Type B pancreatic cell (in vitro differentiated cells): ENCODE results near the gene CATSPERZ. TPM values are rescaled to one million over a fixed set of nuclear protein-coding genes. Genes with fewer than 3 reads are reported as not detected.

Experiments
- DNase-seq: peaks from one replicate; pipeline ENCODE4 v3.0.0; 2021; ENCODE audit warnings: mixed read lengths; ENCODE audit not compliant: unreplicated experiment; ENCODE audit errors: extremely low spot score
- H3K27ac Mint-ChIP-seq: 2 replicates; pipeline ENCODE4 v1.8.0; 2021; ENCODE audit warnings: mild to moderate bottlenecking, mixed read lengths
- H3K27me3 Mint-ChIP-seq: 2 replicates; pipeline ENCODE4 v1.8.0; 2021; ENCODE audit warnings: mixed read lengths
- H3K36me3 Mint-ChIP-seq: 2 replicates; pipeline ENCODE4 v1.8.0; 2021; ENCODE audit warnings: mixed read lengths
- H3K4me1 Mint-ChIP-seq: one replicate; pipeline ENCODE4 v1.8.0; 2021; ENCODE audit warnings: mixed read lengths; ENCODE audit not compliant: unreplicated experiment
- H3K4me3 Mint-ChIP-seq: 2 replicates; pipeline ENCODE4 v1.8.0; 2021; ENCODE audit warnings: mild to moderate bottlenecking, mixed read lengths
- H3K9me3 Mint-ChIP-seq: 2 replicates; pipeline ENCODE4 v1.8.0; 2021; ENCODE audit warnings: mixed read lengths
- CTCF ChIP-seq: fragments of 200-600 bp; sonication (generic); conservative IDR thresholded peaks from 2 replicates; pipeline ENCODE4 v1.5.0; 2021; ENCODE audit warnings: antibody characterized with exemption, mild to moderate bottlenecking
- total RNA-seq: library from RNA; stranded (reverse); gene quantifications from 2 replicates; pipeline ENCODE4 v1.2.1, GENCODE V29; 2021; ENCODE audit warnings: low replicate concordance

CATSPERZ gene
- total RNA-seq, 1 donor from 2014 or later = not detected

- Mint-ChIP-seq H3K4me1 (peaks cover 11% of the 10 kb centered on the region), H3K4me3 (no peak overlapping the region), H3K27me3 (peaks cover 5% of the 10 kb centered on the region), H3K27ac (no peak overlapping the region), H3K36me3 (peaks cover 4% of the 10 kb centered on the region), H3K9me3 (no peaks in the 10 kb centered on the region)
- TF ChIP-seq CTCF = no peak
- DNase-seq = no peak
These were observed 33.8 kb upstream of the CATSPERZ start for GRCh38 chr11:64266339-64266738.

DNA sequence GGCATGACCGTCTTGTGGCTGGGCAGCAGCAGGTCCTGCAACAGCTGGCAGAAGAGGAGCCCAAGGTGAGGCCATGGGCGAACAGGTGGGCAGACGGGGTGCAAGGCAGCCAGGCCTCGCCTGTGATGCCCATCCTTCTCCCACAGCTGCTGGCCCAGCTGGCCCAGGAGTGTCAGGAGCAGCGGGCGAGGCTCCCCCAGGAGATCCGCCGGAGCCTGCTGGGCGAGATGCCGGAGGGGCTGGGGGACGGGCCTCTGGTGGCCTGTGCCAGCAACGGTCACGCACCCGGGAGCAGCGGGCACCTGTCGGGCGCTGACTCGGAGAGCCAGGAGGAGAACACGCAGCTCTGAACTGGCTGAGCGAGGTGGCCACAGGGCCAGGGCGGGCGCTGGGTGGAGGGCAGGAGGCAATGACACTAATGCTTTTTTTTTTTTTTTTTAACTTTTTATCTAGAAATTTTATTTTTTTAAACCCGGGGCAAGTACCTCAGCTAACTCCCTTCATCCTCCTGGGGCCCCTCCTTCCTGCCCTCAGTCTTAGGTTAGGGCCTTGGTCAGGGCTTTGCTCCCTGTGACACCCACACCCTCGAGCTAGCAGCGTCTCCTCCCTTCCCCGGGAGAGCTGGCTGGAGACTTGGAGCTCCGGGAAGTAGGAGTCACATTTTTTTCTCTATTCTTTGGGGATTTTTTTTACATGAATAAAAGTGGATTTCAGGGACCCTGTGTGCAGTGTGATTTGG is 32.8 kb upstream of the CATSPERZ start:
- H3K27me3 Mint-ChIP-seq = peaks cover 5% of the 10 kb centered on the region
- H3K4me3 Mint-ChIP-seq = no peak overlapping the region
- TF ChIP-seq CTCF = no peak
- peaks cover 17% of the 10 kb centered on the region for H3K4me1 Mint-ChIP-seq
- H3K36me3 Mint-ChIP-seq = peaks cover 4% of the 10 kb centered on the region
- DNase-seq = no peak
- H3K27ac Mint-ChIP-seq = peak overlapping the region; percentile 99
- H3K9me3 Mint-ChIP-seq = no peaks in the 10 kb centered on the region

DNA sequence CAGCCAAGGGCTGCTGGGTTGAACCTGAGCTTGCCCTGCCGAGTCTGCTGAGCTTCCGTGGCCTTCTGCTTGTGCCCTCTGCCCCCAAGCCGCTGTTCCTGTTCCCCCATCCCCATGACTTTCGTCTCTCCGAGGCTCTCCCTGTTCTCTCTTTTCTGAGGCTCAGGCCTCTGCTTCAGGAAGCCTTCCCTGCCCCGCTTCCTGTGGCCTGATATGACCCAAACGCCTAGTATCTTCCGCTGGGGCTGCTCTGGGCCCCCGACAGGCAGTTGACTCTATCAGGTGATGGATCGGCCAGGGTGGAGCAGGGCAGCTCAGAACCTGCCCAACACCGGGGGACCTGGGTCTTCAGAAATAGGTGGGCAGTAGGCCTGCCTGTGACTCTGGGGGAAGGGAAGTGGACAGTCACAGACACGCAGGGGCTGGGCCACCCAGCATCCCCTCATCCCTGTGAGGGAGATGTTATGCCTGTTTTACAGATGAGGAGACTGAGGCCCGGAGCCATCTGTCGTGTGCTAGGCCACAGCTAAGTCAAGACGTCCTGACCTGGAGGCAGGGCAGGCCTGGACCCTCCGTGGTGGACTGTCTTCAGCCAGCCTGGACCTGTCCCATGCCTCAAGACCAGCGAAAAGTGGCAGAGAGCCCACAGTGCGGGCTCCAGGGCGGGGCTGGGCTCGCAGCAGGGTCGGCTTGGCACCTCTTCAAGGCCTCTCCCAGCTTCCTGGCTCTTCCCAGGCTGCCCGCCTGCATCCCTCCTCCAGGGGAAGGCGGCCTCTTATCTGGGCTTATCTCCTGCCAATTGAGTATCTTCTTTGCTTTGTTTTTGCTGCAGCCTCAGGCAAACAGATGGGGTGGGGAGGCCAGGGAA is 31.9 kb upstream of the CATSPERZ start:
- Mint-ChIP-seq H3K9me3 (no peaks in the 10 kb centered on the region), H3K36me3 (peaks cover 4% of the 10 kb centered on the region), H3K27ac (peak overlapping the region; percentile 99), H3K27me3 (peaks cover 5% of the 10 kb centered on the region), H3K4me1 (peaks cover 19% of the 10 kb centered on the region), H3K4me3 (peak overlapping the region; percentile 100)
- DNase-seq = no peak
- TF ChIP-seq CTCF = no peak

- peak overlapping the region; percentile 100 for H3K4me3 Mint-ChIP-seq
- H3K9me3 Mint-ChIP-seq = no peaks in the 10 kb centered on the region
- peaks cover 5% of the 10 kb centered on the region for H3K27me3 Mint-ChIP-seq
- peaks cover 4% of the 10 kb centered on the region for H3K36me3 Mint-ChIP-seq
- no peak for DNase-seq
- peak; percentile 15 for TF ChIP-seq CTCF
- H3K4me1 Mint-ChIP-seq = peaks cover 19% of the 10 kb centered on the region
- H3K27ac Mint-ChIP-seq = peak overlapping the region; percentile 99
These were observed 31.1 kb upstream of the CATSPERZ start for GRCh38 chr11:64268893-64269539.

DNA sequence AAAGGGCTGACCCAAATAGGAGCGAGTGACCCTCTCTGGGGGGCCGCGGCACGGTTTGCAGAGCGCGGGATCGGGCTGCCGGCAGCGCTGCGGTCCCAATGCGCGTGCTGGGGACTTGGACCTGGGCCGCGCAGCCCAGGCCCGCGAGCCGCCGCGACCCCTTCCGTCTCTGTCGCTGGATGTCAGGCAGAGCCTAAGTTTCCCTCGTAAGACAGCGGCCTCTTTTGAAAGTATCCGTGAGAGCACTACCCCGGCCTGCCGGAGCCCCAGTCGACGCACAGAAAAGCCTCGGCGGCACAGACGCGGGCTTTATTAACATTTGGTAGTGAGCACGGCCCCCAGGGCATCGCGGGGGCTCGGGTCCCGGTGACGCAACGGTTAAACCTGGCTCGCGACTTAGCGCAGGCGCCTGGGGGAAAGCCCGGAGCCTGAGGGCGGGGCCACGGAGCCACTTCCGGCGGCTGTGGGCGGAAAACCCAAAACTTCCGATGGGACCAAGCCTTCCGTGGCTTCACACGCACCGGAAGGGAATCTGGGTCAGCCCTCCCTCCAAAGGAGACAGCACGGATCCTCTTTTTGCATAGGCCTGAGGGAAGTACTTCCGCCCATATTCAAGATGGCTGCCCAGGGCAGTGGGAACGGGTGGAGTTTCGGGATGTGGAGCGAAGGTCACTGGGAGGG is 30.5 kb upstream of the CATSPERZ start:
- Mint-ChIP-seq H3K36me3 (peaks cover 4% of the 10 kb centered on the region), H3K9me3 (no peaks in the 10 kb centered on the region), H3K4me3 (peak overlapping the region; percentile 100), H3K27ac (peak overlapping the region; percentile 99), H3K27me3 (peaks cover 5% of the 10 kb centered on the region), H3K4me1 (peaks cover 19% of the 10 kb centered on the region)
- DNase-seq = peak; percentile 98
- TF ChIP-seq CTCF = peak; percentile 14
